Gastroesophageal sphincter (tissue), 4 donors: ENCODE results near the gene METTL24. TPM values are rescaled to one million over a fixed set of nuclear protein-coding genes. Genes with fewer than 3 reads are reported as not detected.

Experiments used
- ATAC-seq: fragments of 150-250 bp; one replicate; pipeline ENCODE4 v1.9.1; 2016; ENCODE audit warnings: mild to moderate bottlenecking, moderate library complexity
- H3K27ac ChIP-seq, 4 donors: fragments of 200-600 bp; sonication (generic) in 3 of 4; 1 replicate in 3 of 4; 2 replicates in 1 of 4; pipeline ENCODE4 v1.5.1; 2016 to 2019
- H3K27me3 ChIP-seq: fragments of 200-600 bp; sonication (generic); one replicate; pipeline ENCODE4 v1.5.1; 2019
- H3K36me3 ChIP-seq, 2 donors: fragments of 200-600 bp; sonication (generic); one replicate each; pipeline ENCODE4 v1.5.1; 2019; ENCODE audit warnings: control low read depth in 1 of 2
- H3K4me1 ChIP-seq, 3 donors: fragments of 200-600 bp; sonication (generic); 1 replicate in 2 of 3; 2 replicates in 1 of 3; pipeline ENCODE4 v1.5.1; 2016 to 2019; ENCODE audit warnings: control low read depth in 2 of 3
- H3K4me3 ChIP-seq, 2 donors: fragments of 200-600 bp; sonication (generic); one replicate each; pipeline ENCODE4 v1.5.1; 2019; ENCODE audit warnings: mild to moderate bottlenecking in 1 of 2, moderate library complexity in 1 of 2
- H3K9me3 ChIP-seq, 3 donors: fragments of 200-600 bp; sonication (generic); one replicate each; pipeline ENCODE4 v1.5.1; 2017 to 2019; ENCODE audit warnings: control low read depth in 2 of 3
- EP300 ChIP-seq: sonication (generic); formaldehyde crosslinking; IDR thresholded peaks from one replicate; pipeline ENCODE4 v1.6.1; 2017; ENCODE audit warnings: antibody characterized with exemption, mild to moderate bottlenecking
- POLR2A ChIP-seq, 2 donors: fragments of 450-650 bp; IDR thresholded peaks; one replicate each; pipeline ENCODE4 v1.6.1; 2017; ENCODE audit warnings: antibody characterized with exemption in 2 of 2, mild to moderate bottlenecking in 2 of 2, moderate library complexity in 1 of 2
- POLR2AphosphoS5 ChIP-seq: sonication (generic); formaldehyde crosslinking; IDR thresholded peaks from one replicate; pipeline ENCODE4 v1.6.1; 2017; ENCODE audit warnings: antibody characterized with exemption
- WGBS, 2 donors: methylation state at CpG; one replicate each; pipeline ENCODE4 v1.1.5; 2018; ENCODE audit warnings: low coverage in 1 of 2; 5-methylcytosine and 5-hydroxymethylcytosine counted together
- total RNA-seq, 4 donors: library from RNA; depleted of rRNA; stranded (reverse); fragments of >200 nt; gene quantifications; one replicate each; pipeline ENCODE4 v1.1.0, GENCODE V29; 2016
- TF ChIP-seq, protein P1 (sequence below), 4 experiments: fragments of 200-600 bp in 2 of 4; fragments of 450-650 bp in 2 of 4; sonication (generic) in 1 of 4; IDR thresholded peaks; one replicate each; pipeline ENCODE4 v1.5.1; 2017 to 2019; ENCODE audit warnings: antibody characterized with exemption in 4 of 4, mild to moderate bottlenecking in 2 of 4, moderate library complexity in 2 of 4

The METTL24 gene
- total RNA-seq, 4 donors from 2014 or later, result 18.6 to 33.6 (median 24.4) TPM

DNA sequence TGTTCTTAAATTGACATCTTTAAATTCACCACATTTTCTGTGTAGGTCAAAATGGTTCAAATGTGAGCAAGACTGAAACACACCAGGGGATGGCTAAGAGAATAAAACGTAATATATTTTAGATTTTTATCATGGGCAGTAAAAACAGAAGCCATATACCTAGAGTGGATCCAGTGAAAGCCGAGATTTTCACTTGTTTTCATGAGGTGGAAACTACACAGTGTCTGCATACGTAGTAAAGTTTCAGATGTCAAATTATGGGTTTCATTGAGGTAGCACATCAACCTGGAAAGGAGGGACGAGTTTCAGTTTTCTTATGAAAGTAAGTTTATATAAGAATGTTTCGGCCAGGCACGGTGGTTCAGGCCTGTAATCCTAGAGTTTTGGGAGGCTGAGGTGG, 25.9 kb downstream of the METTL24 start:
- peak overlapping the region; percentile 75 to 88 (median 78) for H3K27ac ChIP-seq
- peaks cover 27 to 78% (median 32%) of the 10 kb centered on the region in 3 donors for H3K4me1 ChIP-seq
- H3K9me3 ChIP-seq, result no peaks in the 10 kb centered on the region
- H3K27me3 ChIP-seq, result no peaks in the 10 kb centered on the region
- TF ChIP-seq POLR2A (IDR thresholded peaks at IDR 0.05) (no peak), EP300 (no peak), POLR2AphosphoS5 (no peak)
- TF ChIP-seq, protein P1, sequence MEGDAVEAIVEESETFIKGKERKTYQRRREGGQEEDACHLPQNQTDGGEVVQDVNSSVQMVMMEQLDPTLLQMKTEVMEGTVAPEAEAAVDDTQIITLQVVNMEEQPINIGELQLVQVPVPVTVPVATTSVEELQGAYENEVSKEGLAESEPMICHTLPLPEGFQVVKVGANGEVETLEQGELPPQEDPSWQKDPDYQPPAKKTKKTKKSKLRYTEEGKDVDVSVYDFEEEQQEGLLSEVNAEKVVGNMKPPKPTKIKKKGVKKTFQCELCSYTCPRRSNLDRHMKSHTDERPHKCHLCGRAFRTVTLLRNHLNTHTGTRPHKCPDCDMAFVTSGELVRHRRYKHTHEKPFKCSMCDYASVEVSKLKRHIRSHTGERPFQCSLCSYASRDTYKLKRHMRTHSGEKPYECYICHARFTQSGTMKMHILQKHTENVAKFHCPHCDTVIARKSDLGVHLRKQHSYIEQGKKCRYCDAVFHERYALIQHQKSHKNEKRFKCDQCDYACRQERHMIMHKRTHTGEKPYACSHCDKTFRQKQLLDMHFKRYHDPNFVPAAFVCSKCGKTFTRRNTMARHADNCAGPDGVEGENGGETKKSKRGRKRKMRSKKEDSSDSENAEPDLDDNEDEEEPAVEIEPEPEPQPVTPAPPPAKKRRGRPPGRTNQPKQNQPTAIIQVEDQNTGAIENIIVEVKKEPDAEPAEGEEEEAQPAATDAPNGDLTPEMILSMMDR (IDR thresholded peaks at IDR 0.05), result no peak
- ATAC-seq, result no peak
- H3K36me3 ChIP-seq, result no peaks in the 10 kb centered on the region
- no peak overlapping the region for H3K4me3 ChIP-seq
- 32 to 55% methylated on average over 4 to 6 of the region's 6 CpGs for WGBS, 2 donors

DNA sequence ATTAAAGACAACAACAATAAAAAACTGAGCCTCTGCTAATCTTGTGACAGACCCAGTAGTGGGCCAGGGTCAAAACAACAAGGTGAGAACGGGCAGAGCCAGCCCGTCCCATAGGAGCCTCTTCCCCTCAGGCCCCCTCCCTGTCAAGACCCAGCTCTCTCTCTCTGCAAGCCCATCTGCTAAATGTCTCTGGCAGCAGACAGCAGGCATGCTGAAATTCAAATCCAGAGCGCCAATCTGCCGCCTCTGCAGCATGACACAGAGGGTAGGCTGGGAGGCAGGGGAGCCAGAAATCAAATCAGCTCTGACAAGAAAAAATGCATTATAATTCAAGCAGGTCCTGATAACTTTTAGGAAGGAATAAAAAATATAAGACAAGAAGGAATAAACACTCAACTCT, 26.3 kb downstream of the METTL24 start:
- H3K4me1 ChIP-seq, result peaks cover 31 to 83% (median 36%) of the 10 kb centered on the region in 3 donors
- ATAC-seq, result no peak
- TF ChIP-seq POLR2AphosphoS5, result peak; percentile 50
- TF ChIP-seq, protein P1 (IDR thresholded peaks at IDR 0.05), result no peak

DNA sequence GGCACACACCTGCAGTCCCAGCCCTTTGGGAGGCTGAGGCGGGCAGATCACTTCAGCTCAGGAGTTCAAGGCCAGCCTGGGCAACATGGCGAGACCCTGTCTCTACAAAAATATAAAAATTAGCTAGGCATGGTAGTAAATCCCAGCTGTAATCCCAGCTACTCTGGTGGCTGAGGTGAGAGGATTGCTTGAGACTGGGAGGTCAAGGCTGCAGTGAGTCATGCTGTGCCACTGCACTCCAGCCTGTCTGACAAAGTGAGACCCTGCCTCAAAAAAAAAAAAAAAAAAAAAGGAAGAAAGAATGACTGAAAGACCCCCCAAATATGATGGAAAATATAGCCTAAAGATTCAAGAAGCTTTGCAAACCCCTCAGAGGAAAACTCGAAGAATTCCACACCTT, 26.8 kb downstream of the METTL24 start:
- Histone ChIP-seq H3K4me1 (peaks cover 36 to 87% (median 38%) of the 10 kb centered on the region in 3 donors), H3K9me3 (no peaks in the 10 kb centered on the region), H3K4me3 (no peak overlapping the region), H3K36me3 (no peaks in the 10 kb centered on the region), H3K27ac (peak overlapping the region; percentile 75 to 89 (median 84)), H3K27me3 (no peaks in the 10 kb centered on the region)
- WGBS, 2 donors, result 69 to 78% methylated on average over 2 to 3 of the region's 3 CpGs
- no peak for ATAC-seq
- TF ChIP-seq, protein P1 (IDR thresholded peaks at IDR 0.05), result no peak
- TF ChIP-seq POLR2AphosphoS5 (no peak), EP300 (no peak), POLR2A (IDR thresholded peaks at IDR 0.05) (no peak)

More for the DNA sequence above, 26.3 kb downstream of the METTL24 start:
- peak overlapping the region; percentile 75 to 88 (median 78) for H3K27ac ChIP-seq
- no peaks in the 10 kb centered on the region for H3K36me3 ChIP-seq
- H3K27me3 ChIP-seq, result no peaks in the 10 kb centered on the region
- WGBS, 2 donors, result 8 to 25% methylated on average over 2 to 3 of the region's 4 CpGs
- no peak overlapping the region for H3K4me3 ChIP-seq
- H3K9me3 ChIP-seq, result no peaks in the 10 kb centered on the region

DNA sequence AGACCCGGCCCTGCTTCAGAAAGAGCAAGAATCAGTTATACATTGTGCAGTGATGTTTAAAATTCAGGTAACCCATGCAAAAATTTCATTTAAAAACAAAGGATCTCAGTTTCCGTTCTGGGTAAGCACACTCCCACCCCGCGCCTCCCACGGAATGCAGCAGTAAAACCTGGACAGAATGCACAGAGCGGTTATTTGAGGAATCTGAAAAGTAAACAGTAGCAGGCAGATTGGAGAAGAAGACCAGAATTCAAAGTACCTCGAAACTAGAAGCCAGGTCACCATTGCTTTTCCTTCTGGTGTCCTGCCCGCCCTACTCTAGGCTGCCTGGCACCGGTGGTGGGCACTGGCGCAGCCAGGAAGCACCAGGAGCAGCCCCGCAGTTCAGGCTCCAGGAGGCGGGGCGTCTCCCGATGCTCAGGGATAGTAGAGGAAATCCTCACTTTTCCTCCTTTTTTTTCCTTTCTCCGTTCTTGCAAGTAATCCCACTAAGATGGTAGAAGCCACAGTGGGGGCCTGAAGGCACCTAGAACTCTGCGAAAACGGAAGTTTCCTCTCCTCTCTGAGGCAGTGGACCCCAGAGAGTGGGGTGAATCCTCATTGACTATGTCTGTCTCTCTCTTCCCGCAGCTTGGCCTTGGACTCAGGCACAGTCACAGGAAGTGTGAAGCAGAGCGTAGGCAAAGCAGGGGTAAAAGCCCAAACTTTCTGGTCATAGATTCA, 28.3 kb downstream of the METTL24 start:
- peaks cover 49 to 97% (median 49%) of the 10 kb centered on the region in 3 donors for H3K4me1 ChIP-seq
- H3K36me3 ChIP-seq, result no peaks in the 10 kb centered on the region
- WGBS, 2 donors, result 15 to 60% methylated on average over 3 to 16 of the region's 19 CpGs
- ATAC-seq, result peak; percentile 54
- H3K4me3 ChIP-seq, result peak overlapping the region; percentile 12 to 40
- H3K9me3 ChIP-seq, result no peaks in the 10 kb centered on the region
- H3K27me3 ChIP-seq, result no peaks in the 10 kb centered on the region
- TF ChIP-seq POLR2AphosphoS5 (no peak), POLR2A (IDR thresholded peaks at IDR 0.05) (no peak), EP300 (no peak)
- TF ChIP-seq, protein P1 (IDR thresholded peaks at IDR 0.05), result no peak
- H3K27ac ChIP-seq, result peak overlapping the region; percentile 81 to 98 (median 88)

DNA sequence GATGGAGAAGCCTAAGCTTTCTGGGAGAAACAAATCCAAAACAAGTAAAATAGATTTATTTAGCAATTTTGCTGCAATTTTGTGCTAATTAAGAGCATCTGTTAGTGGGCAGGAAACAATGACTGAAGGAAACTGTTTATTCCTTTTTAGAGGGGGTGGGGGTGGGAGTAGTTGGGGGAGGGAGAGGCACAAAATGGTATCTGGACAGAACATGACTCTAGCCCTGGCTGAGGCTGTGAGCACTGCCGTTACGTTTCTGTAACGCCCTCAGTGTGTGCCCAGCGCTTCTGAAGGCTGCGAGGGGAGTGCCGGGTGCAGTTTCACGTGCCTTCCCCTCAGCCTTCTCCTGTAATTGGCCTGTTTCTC, 28.8 kb downstream of the METTL24 start:
- no peaks in the 10 kb centered on the region for H3K9me3 ChIP-seq
- peaks cover 48 to 97% (median 54%) of the 10 kb centered on the region in 3 donors for H3K4me1 ChIP-seq
- no peaks in the 10 kb centered on the region for H3K36me3 ChIP-seq
- H3K4me3 ChIP-seq, result peak overlapping the region; percentile 12 to 40
- peak overlapping the region; percentile 71 to 89 (median 84) for H3K27ac ChIP-seq
- WGBS, 2 donors, result 0 to 39% methylated on average over 2 to 7 of the region's 7 CpGs
- no peak for TF ChIP-seq EP300
- TF ChIP-seq POLR2A (IDR thresholded peaks at IDR 0.05), result no peak
- peak; percentile 8 for TF ChIP-seq POLR2AphosphoS5
- no peaks in the 10 kb centered on the region for H3K27me3 ChIP-seq
- ATAC-seq, result peak; percentile 56
